Measurements from ENCODE around the gene MAFG. TPM values are rescaled to one million over a fixed set of nuclear protein-coding genes. Genes with fewer than 3 reads are reported as not detected.

MAFG gene
- total RNA-seq, 1 experiment from 2014 or later: 29.8 TPM

GRCh38 chr17:81923302-81924260, 4.0 kb downstream of the MAFG start:
- DNase-seq (ENCODE audit: low spot score): peak; percentile 68
- no peak for TF ChIP-seq CBFB (CRISPR knock-in tag; IDR thresholded peaks at IDR 0.05; ENCODE audit: low read depth)
- TF ChIP-seq ESRRA (CRISPR knock-in tag; IDR thresholded peaks at IDR 0.05; ENCODE audit: borderline replicate concordance): no peak
- TF ChIP-seq ZNF416 (CRISPR knock-in tag; IDR thresholded peaks at IDR 0.05): no peak
- TF ChIP-seq NFYB (CRISPR knock-in tag; conservative IDR thresholded peaks at IDR 0.05; ENCODE audit: low read depth): peak; percentile 42
- no peak for TF ChIP-seq NR2C2 (CRISPR knock-in tag; IDR thresholded peaks at IDR 0.05)
- TF ChIP-seq ZSCAN18 (CRISPR knock-in tag; IDR thresholded peaks at IDR 0.05): no peak
- no peak for TF ChIP-seq OVOL2 (CRISPR knock-in tag; IDR thresholded peaks at IDR 0.05; ENCODE audit: borderline replicate concordance)
- TF ChIP-seq NFATC4 (CRISPR knock-in tag; IDR thresholded peaks at IDR 0.05): no peak
- TF ChIP-seq TEAD1 (CRISPR knock-in tag; IDR thresholded peaks at IDR 0.05): no peak
- 0 out of 2 replicates have a peak, but pooled peaks have one; percentile 30 for TF ChIP-seq SP1 (CRISPR knock-in tag; conservative IDR thresholded peaks at IDR 0.05)
- no peak for TF ChIP-seq HMGA2 (CRISPR knock-in tag; IDR thresholded peaks at IDR 0.05)
- TF ChIP-seq JUN (CRISPR knock-in tag; IDR thresholded peaks at IDR 0.05): no peak
- TF ChIP-seq, protein P1, sequence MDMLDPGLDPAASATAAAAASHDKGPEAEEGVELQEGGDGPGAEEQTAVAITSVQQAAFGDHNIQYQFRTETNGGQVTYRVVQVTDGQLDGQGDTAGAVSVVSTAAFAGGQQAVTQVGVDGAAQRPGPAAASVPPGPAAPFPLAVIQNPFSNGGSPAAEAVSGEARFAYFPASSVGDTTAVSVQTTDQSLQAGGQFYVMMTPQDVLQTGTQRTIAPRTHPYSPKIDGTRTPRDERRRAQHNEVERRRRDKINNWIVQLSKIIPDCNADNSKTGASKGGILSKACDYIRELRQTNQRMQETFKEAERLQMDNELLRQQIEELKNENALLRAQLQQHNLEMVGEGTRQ (CRISPR knock-in tag; IDR thresholded peaks at IDR 0.05): peak; percentile 27; the same call in 1 of the 2 replicates
- no peak for TF ChIP-seq ETV6 (CRISPR knock-in tag; IDR thresholded peaks at IDR 0.05)
- TF ChIP-seq, protein P2, sequence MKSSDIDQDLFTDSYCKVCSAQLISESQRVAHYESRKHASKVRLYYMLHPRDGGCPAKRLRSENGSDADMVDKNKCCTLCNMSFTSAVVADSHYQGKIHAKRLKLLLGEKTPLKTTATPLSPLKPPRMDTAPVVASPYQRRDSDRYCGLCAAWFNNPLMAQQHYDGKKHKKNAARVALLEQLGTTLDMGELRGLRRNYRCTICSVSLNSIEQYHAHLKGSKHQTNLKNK (CRISPR knock-in tag; IDR thresholded peaks at IDR 0.05): no peak
- no peak for TF ChIP-seq GABPB1 (CRISPR knock-in tag; IDR thresholded peaks at IDR 0.05)
- TF ChIP-seq GTF2I (CRISPR knock-in tag; conservative IDR thresholded peaks at IDR 0.05): no peak
- TF ChIP-seq ERG (CRISPR knock-in tag; IDR thresholded peaks at IDR 0.05): no peak
- TF ChIP-seq ZNF138 (CRISPR knock-in tag; conservative IDR thresholded peaks at IDR 0.05): no peak
- TF ChIP-seq FOXP1 (CRISPR knock-in tag; IDR thresholded peaks at IDR 0.05; ENCODE audit: borderline replicate concordance): no peak
- no peak for TF ChIP-seq PRRX2 (CRISPR knock-in tag; IDR thresholded peaks at IDR 0.05)
- no peak for TF ChIP-seq ZNF671 (CRISPR knock-in tag; IDR thresholded peaks at IDR 0.05)
- TF ChIP-seq STAT6 (CRISPR knock-in tag; conservative IDR thresholded peaks at IDR 0.05; ENCODE audit: low read depth): no peak
- peak; percentile 98 for TF ChIP-seq NFE2L1 (CRISPR knock-in tag; IDR thresholded peaks at IDR 0.05)
- TF ChIP-seq, protein P3, sequence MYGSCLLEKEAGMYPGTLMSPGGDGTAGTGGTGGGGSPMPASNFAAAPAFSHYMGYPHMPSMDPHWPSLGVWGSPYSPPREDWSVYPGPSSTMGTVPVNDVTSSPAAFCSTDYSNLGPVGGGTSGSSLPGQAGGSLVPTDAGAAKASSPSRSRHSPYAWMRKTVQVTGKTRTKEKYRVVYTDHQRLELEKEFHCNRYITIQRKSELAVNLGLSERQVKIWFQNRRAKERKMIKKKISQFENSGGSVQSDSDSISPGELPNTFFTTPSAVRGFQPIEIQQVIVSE (CRISPR knock-in tag; IDR thresholded peaks at IDR 0.05; ENCODE audit: borderline replicate concordance): no peak
- TF ChIP-seq TP53 (CRISPR knock-in tag; IDR thresholded peaks at IDR 0.05): no peak
- no peak for TF ChIP-seq TEAD4 (CRISPR knock-in tag; IDR thresholded peaks at IDR 0.05)
- no peak for TF ChIP-seq MLX (CRISPR knock-in tag; IDR thresholded peaks at IDR 0.05)
- TF ChIP-seq IRF2 (CRISPR knock-in tag; IDR thresholded peaks at IDR 0.05; ENCODE audit: borderline replicate concordance, low read depth): no peak
- TF ChIP-seq ZBTB21 (CRISPR knock-in tag; IDR thresholded peaks at IDR 0.05; ENCODE audit: borderline replicate concordance): no peak
- no peak for TF ChIP-seq NR1H2 (CRISPR knock-in tag; IDR thresholded peaks at IDR 0.05)

More at GRCh38 chr17:81923302-81924260, 4.0 kb downstream of the MAFG start:
- no peaks in the 10 kb centered on the region for H3K9me3 Mint-ChIP-seq
- ATAC-seq: peak; percentile 7
- ChIA-PET CTCF (interaction anchor here (0.5 to 2.9 kb wide), 16 partner anchors 13 to 114 kb away, joined by 3 to 15 read pairs (median 4); partner anchors contain the start of genes DCXR and PCYT2), POLR2A (interaction anchor here (0.5 to 2.5 kb wide), 7 partner anchors 8 to 100 kb away, joined by 3 to 9 read pairs (median 6); partner anchors contain the start of genes ANAPC11, CENPX and LRRC45)
- H3K27me3 Mint-ChIP-seq (ENCODE audit: low read depth): no peaks in the 10 kb centered on the region
- peak overlapping the region; percentile 60 for H3K4me3 Mint-ChIP-seq
- H3K4me1 Mint-ChIP-seq: peaks cover 29% of the 10 kb centered on the region
- H3K36me3 Mint-ChIP-seq: peaks cover 10% of the 10 kb centered on the region
- H3K27ac Mint-ChIP-seq: peak overlapping the region; percentile 94; the same call in 1 of the 2 replicates

Data from WTC11 (cell line).